GM23248 (cell line): Measurements from ENCODE around the gene RBSN. TPM values are rescaled to one million over a fixed set of nuclear protein-coding genes. Genes with fewer than 3 reads are reported as not detected.

Experiments
- DNase-seq: peaks from one replicate; pipeline ENCODE4 v3.0.0-alpha.2; 2015
- H2AFZ ChIP-seq: fragments of 200-600 bp; sonication (generic); 2 replicates; pipeline ENCODE4 v1.6.1; 2016; ENCODE audit warnings: antibody characterized with exemption
- H3F3A ChIP-seq: fragments of 200-600 bp; sonication (generic); 2 replicates; pipeline ENCODE4 v1.6.1; 2016; ENCODE audit warnings: mild to moderate bottlenecking, antibody characterized with exemption, mixed run types; ENCODE audit not compliant: insufficient read depth
- H3K27ac ChIP-seq: fragments of 200-600 bp; sonication (generic); 2 replicates; pipeline ENCODE4 v1.5.1; 2016; ENCODE audit warnings: mild to moderate bottlenecking
- H3K27me3 ChIP-seq: fragments of 200-600 bp; sonication (generic); replicated peaks from 2 replicates; pipeline ENCODE4 v1.6.1; 2016; ENCODE audit warnings: mild to moderate bottlenecking; ENCODE audit not compliant: insufficient read depth
- H3K36me3 ChIP-seq: fragments of 200-600 bp; sonication (generic); 2 replicates; pipeline ENCODE4 v1.6.1; 2016; ENCODE audit warnings: low read depth, mild to moderate bottlenecking
- H3K4me1 ChIP-seq: fragments of 200-600 bp; sonication (generic); 2 replicates; pipeline ENCODE4 v1.6.1; 2016; ENCODE audit warnings: mild to moderate bottlenecking; ENCODE audit not compliant: insufficient read depth
- H3K4me2 ChIP-seq: fragments of 200-600 bp; sonication (generic); one replicate; pipeline ENCODE4 v1.6.1; 2016; ENCODE audit warnings: mild to moderate bottlenecking; ENCODE audit not compliant: unreplicated experiment
- H3K4me3 ChIP-seq: fragments of 200-600 bp; sonication (generic); 2 replicates; pipeline ENCODE4 v1.5.1; 2016; ENCODE audit warnings: mild to moderate bottlenecking
- H3K79me2 ChIP-seq: fragments of 200-600 bp; sonication (generic); 2 replicates; pipeline ENCODE4 v1.6.1; 2016; ENCODE audit warnings: mild to moderate bottlenecking; ENCODE audit not compliant: insufficient read depth
- H3K9ac ChIP-seq: fragments of 200-600 bp; sonication (generic); 2 replicates; pipeline ENCODE4 v1.6.1; 2016; ENCODE audit warnings: mild to moderate bottlenecking
- H3K9me2 ChIP-seq: fragments of 200-600 bp; sonication (generic); 2 replicates; pipeline ENCODE4 v1.6.1; 2016; ENCODE audit warnings: mixed run types, mild to moderate bottlenecking, moderate library complexity; ENCODE audit not compliant: insufficient read depth
- H3K9me3 ChIP-seq: fragments of 200-600 bp; sonication (generic); one replicate; pipeline ENCODE4 v1.6.1; 2017; ENCODE audit warnings: low read depth
- H4K20me1 ChIP-seq: fragments of 200-600 bp; sonication (generic); 2 replicates; pipeline ENCODE4 v1.6.0; 2016; ENCODE audit not compliant: insufficient read depth
- EZH2 ChIP-seq: fragments of 200-600 bp; sonication (generic); IDR thresholded peaks from 2 replicates; pipeline ENCODE4 v1.6.1; 2018; ENCODE audit warnings: antibody characterized with exemption, mild to moderate bottlenecking; ENCODE audit not compliant: insufficient read depth, poor library complexity, severe bottlenecking
- EZH2phosphoT487 ChIP-seq: fragments of 200-600 bp; sonication (generic); IDR thresholded peaks from 2 replicates; pipeline ENCODE4 v1.6.1; 2018; ENCODE audit warnings: antibody characterized with exemption, moderate library complexity, mild to moderate bottlenecking, low read depth; ENCODE audit not compliant: insufficient read depth
- WGBS, 2 experiments: methylation state at CpG; one replicate each; pipeline ENCODE4 v1.1.6; 2015 to 2017; ENCODE audit warnings: low lambda C conversion rate in 2 of 2, low coverage in 1 of 2; ENCODE audit errors: missing lambda C conversion rate in 2 of 2; 5-methylcytosine and 5-hydroxymethylcytosine counted together
- in situ Hi-C: fragments of 300-500 bp; cut with MboI; formaldehyde crosslinking; loops from 2 replicates; pipeline ENCODE4 v1.15.0; 2020
- polyA plus RNA-seq: library from polyadenylated mRNA; unstranded; fragments of >200 nt; fragmentation: Nextera tagmentation; extraction: Ambion mirVana; gene quantifications from 2 replicates; pipeline ENCODE4 v1.2.1, GENCODE V29; 2016
- total RNA-seq: library from RNA; depleted of rRNA; stranded (reverse); fragments of >200 nt; shearing (Covaris generic); gene quantifications from 2 replicates; pipeline ENCODE4 v1.2.3, GENCODE V29; 2014; rRNA removed

Gene RBSN
- total and polyA plus RNA-seq, 2 experiments from 2014 or later = 21.0 to 23.9 TPM

DNA sequence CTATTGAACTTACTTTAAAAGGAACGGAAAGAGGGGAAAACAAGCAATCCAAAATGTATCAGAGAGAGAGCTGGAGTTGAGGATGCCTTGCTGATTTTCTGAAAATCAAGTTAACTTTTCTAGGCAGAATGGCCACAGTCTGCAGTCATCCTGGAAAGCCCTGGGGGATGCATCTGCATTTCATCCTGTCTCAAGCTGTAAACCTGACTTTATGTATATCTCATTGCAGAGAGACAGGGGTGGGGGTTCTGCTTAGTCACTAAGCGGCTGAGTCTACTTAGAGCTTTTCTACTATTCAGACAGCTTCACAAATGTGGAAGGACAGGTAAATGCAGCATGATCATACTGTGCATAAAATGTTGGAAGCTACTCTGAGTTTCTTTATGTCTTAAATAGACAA, 75.2 kb downstream of the RBSN start:
- peaks cover 55% of the 10 kb centered on the region for H3K36me3 ChIP-seq
- H3K4me3 ChIP-seq = no peak overlapping the region
- WGBS, 2 experiments = 96 to 97% methylated on average over 2 of the region's 2 CpGs
- H3K9me3 ChIP-seq = no peaks in the 10 kb centered on the region
- H2AFZ ChIP-seq = no peak overlapping the region
- H3K4me1 ChIP-seq = no peaks in the 10 kb centered on the region
- no peaks in the 10 kb centered on the region for H3K9me2 ChIP-seq
- H3K79me2 ChIP-seq = no peaks in the 10 kb centered on the region
- H3F3A ChIP-seq = no peaks in the 10 kb centered on the region
- H3K27me3 ChIP-seq = no peaks in the 10 kb centered on the region
- H4K20me1 ChIP-seq = no peaks in the 10 kb centered on the region
- in situ Hi-C loops = no loop called here
- H3K27ac ChIP-seq = no peak overlapping the region
- no peak overlapping the region for H3K9ac ChIP-seq
- TF ChIP-seq EZH2phosphoT487 (no peak), EZH2 (no peak)
- DNase-seq = no peak
- H3K4me2 ChIP-seq = no peak overlapping the region

DNA sequence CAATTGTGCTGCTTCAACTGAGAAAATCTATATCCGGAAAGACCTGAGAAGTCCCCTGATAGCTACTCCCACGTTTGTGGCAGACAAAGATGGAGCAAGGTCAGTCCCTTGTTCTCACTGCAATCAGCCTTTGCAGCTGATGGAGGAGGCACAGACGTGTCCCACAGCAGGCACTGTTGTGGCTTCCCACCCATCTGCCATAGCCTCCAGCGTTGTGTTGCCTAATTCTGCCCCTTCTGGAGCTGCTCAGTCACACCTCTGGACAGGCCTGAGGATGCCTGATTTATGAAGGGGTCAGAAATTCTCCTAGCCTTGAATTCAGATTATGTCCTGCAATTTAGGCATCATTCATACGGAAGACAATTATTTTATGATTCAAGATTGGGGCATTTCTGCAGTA, 75.7 kb downstream of the RBSN start:
- H3K9ac ChIP-seq = no peak overlapping the region
- no peaks in the 10 kb centered on the region for H3K79me2 ChIP-seq
- 49 to 52% methylated on average over 5 of the region's 5 CpGs for WGBS, 2 experiments
- TF ChIP-seq EZH2phosphoT487 = no peak
- TF ChIP-seq EZH2 = no peak
- no peaks in the 10 kb centered on the region for H3K4me1 ChIP-seq
- in situ Hi-C loops = no loop called here
- H3K27me3 ChIP-seq = no peaks in the 10 kb centered on the region
- DNase-seq = no peak
- peaks cover 57% of the 10 kb centered on the region for H3K36me3 ChIP-seq
- no peak overlapping the region for H3K27ac ChIP-seq
- H2AFZ ChIP-seq = no peak overlapping the region
- H3K9me3 ChIP-seq = no peaks in the 10 kb centered on the region
- H3K9me2 ChIP-seq = no peaks in the 10 kb centered on the region
- no peaks in the 10 kb centered on the region for H3F3A ChIP-seq
- no peak overlapping the region for H3K4me2 ChIP-seq
- no peak overlapping the region for H3K4me3 ChIP-seq
- no peaks in the 10 kb centered on the region for H4K20me1 ChIP-seq

Other genes starting within 250 kb of the RBSN start
- 22.5 and 27.5 TPM in 2 replicates for gene NR2C2, start 151.6 kb downstream of the RBSN start, total RNA-seq
- gene NR2C2, start 151.6 kb downstream of the RBSN start, polyA plus RNA-seq = 7.1 and 9.6 TPM in 2 replicates
- gene MRPS25, start 33.8 kb downstream of the RBSN start, total RNA-seq = 7.0 and 27.2 TPM in 2 replicates
- gene MRPS25, start 33.8 kb downstream of the RBSN start, polyA plus RNA-seq = 41.7 and 41.8 TPM in 2 replicates
- 28.3 and 38.3 TPM in 2 replicates for gene CAPN7, start 107.1 kb upstream of the RBSN start, total RNA-seq
- 21.3 and 22.7 TPM in 2 replicates for gene CAPN7, start 107.1 kb upstream of the RBSN start, polyA plus RNA-seq
- gene SH3BP5, start 233.4 kb upstream of the RBSN start, total RNA-seq = 39.2 and 69.2 TPM in 2 replicates
- gene SH3BP5, start 233.4 kb upstream of the RBSN start, polyA plus RNA-seq = 35.9 and 37.8 TPM in 2 replicates